GM23338 (cell line): ENCODE data around the gene SLC24A4. TPM values are rescaled to one million over a fixed set of nuclear protein-coding genes. Genes with fewer than 3 reads are reported as not detected.

Source experiments
- ATAC-seq: fragments of 200-7000 bp; cut with Tn5 transposase; 3 replicates; pipeline ENCODE4 v1.9.1; 2020
- DNase-seq: peaks from one replicate; pipeline ENCODE4 v3.0.0-alpha.2; 2015; ENCODE audit warnings: low spot score
- H2AFZ ChIP-seq: fragments of 200-600 bp; sonication (generic); 2 replicates; pipeline ENCODE4 v1.8.0; 2016; ENCODE audit warnings: antibody characterized with exemption, mild to moderate bottlenecking, moderate library complexity
- H3F3A ChIP-seq: fragments of 200-600 bp; sonication (generic); replicated peaks from 2 replicates; pipeline ENCODE4 v1.8.0; 2017; ENCODE audit warnings: antibody characterized with exemption, mixed run types, low read depth
- H3K27ac ChIP-seq: fragments of 200-600 bp; sonication (generic); 2 replicates; pipeline ENCODE4 v1.6.1; 2016; ENCODE audit warnings: low read depth
- H3K27me3 ChIP-seq: fragments of 200-600 bp; sonication (generic); 2 replicates; pipeline ENCODE4 v1.8.0; 2016; ENCODE audit warnings: mild to moderate bottlenecking, mixed run types, moderate library complexity; ENCODE audit not compliant: insufficient read depth
- H3K36me3 ChIP-seq: fragments of 200-600 bp; sonication (generic); 2 replicates; pipeline ENCODE4 v1.8.0; 2016; ENCODE audit warnings: mild to moderate bottlenecking; ENCODE audit not compliant: insufficient read depth
- H3K4me1 ChIP-seq: fragments of 200-600 bp; sonication (generic); 2 replicates; pipeline ENCODE4 v1.8.0; 2016; ENCODE audit warnings: mild to moderate bottlenecking, moderate library complexity; ENCODE audit not compliant: insufficient read depth
- H3K4me2 ChIP-seq: fragments of 200-600 bp; sonication (generic); 2 replicates; pipeline ENCODE4 v1.7.1; 2017; ENCODE audit warnings: mixed run types
- H3K4me3 ChIP-seq: fragments of 200-600 bp; sonication (generic); 2 replicates; pipeline ENCODE4 v1.6.1; 2016; ENCODE audit warnings: mixed run types
- H3K79me2 ChIP-seq: fragments of 200-600 bp; sonication (generic); replicated peaks from 2 replicates; pipeline ENCODE4 v1.8.0; 2017; ENCODE audit warnings: mild to moderate bottlenecking; ENCODE audit not compliant: insufficient read depth
- H3K9me2 ChIP-seq: fragments of 200-600 bp; sonication (generic); 2 replicates; pipeline ENCODE4 v1.8.0; 2017; ENCODE audit not compliant: insufficient read depth
- H4K20me1 ChIP-seq: fragments of 200-600 bp; sonication (generic); replicated peaks from 2 replicates; pipeline ENCODE4 v1.8.0; 2017; ENCODE audit warnings: mild to moderate bottlenecking; ENCODE audit not compliant: insufficient read depth
- H3K27ac Mint-ChIP-seq: 2 replicates; pipeline ENCODE4 v1.8.0; 2020; ENCODE audit warnings: inconsistent platforms, mild to moderate bottlenecking, moderate library complexity, mixed read lengths
- H3K27me3 Mint-ChIP-seq: 3 replicates; pipeline ENCODE4 v1.8.0; 2022; ENCODE audit warnings: low read depth, mild to moderate bottlenecking, moderate library complexity, mixed read lengths, inconsistent platforms; ENCODE audit not compliant: insufficient read depth, poor library complexity
- H3K36me3 Mint-ChIP-seq: 3 replicates; pipeline ENCODE4 v1.8.0; 2021; ENCODE audit warnings: low read depth, mild to moderate bottlenecking, inconsistent platforms, moderate library complexity, mixed read lengths
- H3K4me1 Mint-ChIP-seq: 3 replicates; pipeline ENCODE4 v1.8.0; 2020; ENCODE audit warnings: mild to moderate bottlenecking, inconsistent platforms, mixed read lengths
- H3K4me3 Mint-ChIP-seq: 3 replicates; pipeline ENCODE4 v1.8.0; 2021; ENCODE audit warnings: moderate library complexity, mild to moderate bottlenecking, inconsistent platforms, mixed read lengths
- H3K9me3 Mint-ChIP-seq: 3 replicates; pipeline ENCODE4 v1.8.0; 2020; ENCODE audit warnings: moderate library complexity, mild to moderate bottlenecking, inconsistent platforms, mixed read lengths
- CREB1 ChIP-seq: fragments of 250-450 bp; sonication (Bioruptor Pico); IDR thresholded peaks from 2 replicates; pipeline ENCODE4 v1.5.0; 2020; ENCODE audit warnings: low read depth, mild to moderate bottlenecking, moderate library complexity
- EZH2 ChIP-seq: fragments of 200-600 bp; sonication (generic); IDR thresholded peaks from one replicate; pipeline ENCODE4 v1.8.0; 2017; ENCODE audit warnings: antibody characterized with exemption, mild to moderate bottlenecking, low read depth; ENCODE audit not compliant: unreplicated experiment
- EZH2phosphoT487 ChIP-seq: fragments of 200-600 bp; sonication (generic); IDR thresholded peaks from one replicate; pipeline ENCODE4 v1.8.1; 2018; ENCODE audit warnings: antibody characterized with exemption; ENCODE audit not compliant: unreplicated experiment
- JUNB ChIP-seq: IDR thresholded peaks from one replicate; pipeline ENCODE4 v1.6.1; 2016; ENCODE audit warnings: antibody characterized with exemption; ENCODE audit not compliant: unreplicated experiment
- POLR2AphosphoS5 ChIP-seq: IDR thresholded peaks from 2 replicates; pipeline ENCODE4 v1.6.1; 2016; ENCODE audit warnings: antibody characterized with exemption, low read depth
- STAT1 ChIP-seq: IDR thresholded peaks from one replicate; pipeline ENCODE4 v1.6.1; 2016; ENCODE audit warnings: antibody characterized with exemption; ENCODE audit not compliant: unreplicated experiment
- ZNF114 ChIP-seq: fragments of 250-450 bp; sonication (Bioruptor Pico); IDR thresholded peaks from 2 replicates; pipeline ENCODE4 v1.5.0; 2020; ENCODE audit warnings: mild to moderate bottlenecking, moderate library complexity
- ZNF331 ChIP-seq: fragments of 250-450 bp; sonication (Bioruptor Pico); IDR thresholded peaks from 2 replicates; pipeline ENCODE4 v1.5.0; 2020; ENCODE audit warnings: low read depth, mild to moderate bottlenecking, moderate library complexity
- polyA plus RNA-seq: library from polyadenylated mRNA; unstranded; fragments of >200 nt; fragmentation: Nextera tagmentation; extraction: Ambion mirVana; gene quantifications from 2 replicates; pipeline ENCODE4 v1.2.1, GENCODE V29; 2016
- total RNA-seq: library from RNA; depleted of rRNA; stranded (reverse); fragments of >200 nt; shearing (Covaris generic); gene quantifications from 2 replicates; pipeline ENCODE4 v1.2.3, GENCODE V29; 2014
- TF ChIP-seq, protein P1 (sequence below): fragments of 250-450 bp; sonication (Bioruptor Pico); IDR thresholded peaks from 2 replicates; pipeline ENCODE4 v1.5.0; 2020; ENCODE audit warnings: mild to moderate bottlenecking, moderate library complexity
- TF ChIP-seq, protein P2 (sequence below): IDR thresholded peaks from one replicate; pipeline ENCODE4 v1.6.1; 2018; ENCODE audit warnings: antibody characterized with exemption; ENCODE audit not compliant: unreplicated experiment
- TF ChIP-seq, protein P3 (sequence below): IDR thresholded peaks from 2 replicates; pipeline ENCODE4 v1.6.1; 2016; ENCODE audit warnings: antibody characterized with exemption
- TF ChIP-seq, protein P4 (sequence below), 2 experiments: fragments of 200-600 bp in 1 of 2; sonication (generic) in 1 of 2; conservative IDR thresholded peaks; 2 replicates each; pipeline versions ENCODE4 v1.5.1 to v1.6.1; 2016 to 2017; ENCODE audit warnings: antibody characterized with exemption in 2 of 2, low read depth in 2 of 2, mild to moderate bottlenecking in 2 of 2, moderate library complexity in 1 of 2

The SLC24A4 gene
- total and polyA plus RNA-seq, 2 experiments from 2014 or later: 0.06 to 0.38 TPM

DNA sequence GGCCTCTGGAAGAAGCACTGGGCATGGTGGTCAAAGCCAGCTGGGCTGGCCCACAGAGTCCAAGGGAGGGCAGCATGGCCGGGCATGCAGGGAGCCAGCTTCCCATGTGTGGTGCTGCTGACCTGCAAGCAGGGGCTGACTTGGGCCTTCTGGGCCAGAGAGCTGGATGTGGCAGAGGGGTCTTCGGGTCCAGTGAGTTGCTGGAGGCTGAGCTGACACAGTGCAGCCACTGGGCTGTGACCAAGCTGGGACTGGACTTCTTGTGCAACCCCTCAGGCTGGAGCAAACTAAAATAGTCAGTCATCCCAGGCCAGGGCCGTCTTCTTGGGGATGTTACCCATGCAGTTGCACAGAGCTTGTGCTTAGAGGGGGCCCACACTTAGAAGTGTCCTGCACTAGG lies 183.3 kb downstream of the SLC24A4 start (continued):
- TF ChIP-seq, protein P1, sequence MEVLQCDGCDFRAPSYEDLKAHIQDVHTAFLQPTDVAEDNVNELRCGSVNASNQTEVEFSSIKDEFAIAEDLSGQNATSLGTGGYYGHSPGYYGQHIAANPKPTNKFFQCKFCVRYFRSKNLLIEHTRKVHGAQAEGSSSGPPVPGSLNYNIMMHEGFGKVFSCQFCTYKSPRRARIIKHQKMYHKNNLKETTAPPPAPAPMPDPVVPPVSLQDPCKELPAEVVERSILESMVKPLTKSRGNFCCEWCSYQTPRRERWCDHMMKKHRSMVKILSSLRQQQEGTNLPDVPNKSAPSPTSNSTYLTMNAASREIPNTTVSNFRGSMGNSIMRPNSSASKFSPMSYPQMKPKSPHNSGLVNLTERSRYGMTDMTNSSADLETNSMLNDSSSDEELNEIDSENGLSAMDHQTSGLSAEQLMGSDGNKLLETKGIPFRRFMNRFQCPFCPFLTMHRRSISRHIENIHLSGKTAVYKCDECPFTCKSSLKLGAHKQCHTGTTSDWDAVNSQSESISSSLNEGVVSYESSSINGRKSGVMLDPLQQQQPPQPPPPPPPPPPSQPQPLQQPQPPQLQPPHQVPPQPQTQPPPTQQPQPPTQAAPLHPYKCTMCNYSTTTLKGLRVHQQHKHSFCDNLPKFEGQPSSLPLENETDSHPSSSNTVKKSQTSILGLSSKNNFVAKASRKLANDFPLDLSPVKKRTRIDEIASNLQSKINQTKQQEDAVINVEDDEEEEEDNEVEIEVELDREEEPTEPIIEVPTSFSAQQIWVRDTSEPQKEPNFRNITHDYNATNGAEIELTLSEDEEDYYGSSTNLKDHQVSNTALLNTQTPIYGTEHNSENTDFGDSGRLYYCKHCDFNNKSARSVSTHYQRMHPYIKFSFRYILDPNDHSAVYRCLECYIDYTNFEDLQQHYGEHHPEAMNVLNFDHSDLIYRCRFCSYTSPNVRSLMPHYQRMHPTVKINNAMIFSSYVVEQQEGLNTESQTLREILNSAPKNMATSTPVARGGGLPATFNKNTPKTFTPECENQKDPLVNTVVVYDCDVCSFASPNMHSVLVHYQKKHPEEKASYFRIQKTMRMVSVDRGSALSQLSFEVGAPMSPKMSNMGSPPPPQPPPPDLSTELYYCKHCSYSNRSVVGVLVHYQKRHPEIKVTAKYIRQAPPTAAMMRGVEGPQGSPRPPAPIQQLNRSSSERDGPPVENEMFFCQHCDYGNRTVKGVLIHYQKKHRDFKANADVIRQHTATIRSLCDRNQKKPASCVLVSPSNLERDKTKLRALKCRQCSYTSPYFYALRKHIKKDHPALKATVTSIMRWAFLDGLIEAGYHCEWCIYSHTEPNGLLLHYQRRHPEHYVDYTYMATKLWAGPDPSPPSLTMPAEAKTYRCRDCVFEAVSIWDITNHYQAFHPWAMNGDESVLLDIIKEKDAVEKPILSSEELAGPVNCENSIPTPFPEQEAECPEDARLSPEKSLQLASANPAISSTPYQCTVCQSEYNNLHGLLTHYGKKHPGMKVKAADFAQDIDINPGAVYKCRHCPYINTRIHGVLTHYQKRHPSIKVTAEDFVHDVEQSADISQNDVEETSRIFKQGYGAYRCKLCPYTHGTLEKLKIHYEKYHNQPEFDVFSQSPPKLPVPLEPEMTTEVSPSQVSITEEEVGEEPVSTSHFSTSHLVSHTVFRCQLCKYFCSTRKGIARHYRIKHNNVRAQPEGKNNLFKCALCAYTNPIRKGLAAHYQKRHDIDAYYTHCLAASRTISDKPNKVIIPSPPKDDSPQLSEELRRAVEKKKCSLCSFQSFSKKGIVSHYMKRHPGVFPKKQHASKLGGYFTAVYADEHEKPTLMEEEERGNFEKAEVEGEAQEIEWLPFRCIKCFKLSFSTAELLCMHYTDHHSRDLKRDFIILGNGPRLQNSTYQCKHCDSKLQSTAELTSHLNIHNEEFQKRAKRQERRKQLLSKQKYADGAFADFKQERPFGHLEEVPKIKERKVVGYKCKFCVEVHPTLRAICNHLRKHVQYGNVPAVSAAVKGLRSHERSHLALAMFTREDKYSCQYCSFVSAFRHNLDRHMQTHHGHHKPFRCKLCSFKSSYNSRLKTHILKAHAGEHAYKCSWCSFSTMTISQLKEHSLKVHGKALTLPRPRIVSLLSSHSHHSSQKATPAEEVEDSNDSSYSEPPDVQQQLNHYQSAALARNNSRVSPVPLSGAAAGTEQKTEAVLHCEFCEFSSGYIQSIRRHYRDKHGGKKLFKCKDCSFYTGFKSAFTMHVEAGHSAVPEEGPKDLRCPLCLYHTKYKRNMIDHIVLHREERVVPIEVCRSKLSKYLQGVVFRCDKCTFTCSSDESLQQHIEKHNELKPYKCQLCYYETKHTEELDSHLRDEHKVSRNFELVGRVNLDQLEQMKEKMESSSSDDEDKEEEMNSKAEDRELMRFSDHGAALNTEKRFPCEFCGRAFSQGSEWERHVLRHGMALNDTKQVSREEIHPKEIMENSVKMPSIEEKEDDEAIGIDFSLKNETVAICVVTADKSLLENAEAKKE (CRISPR knock-in tag): no peak
- TF ChIP-seq EZH2phosphoT487 (no peak), JUNB (no peak), CREB1 (CRISPR knock-in tag) (no peak), ZNF114 (CRISPR knock-in tag) (no peak), POLR2AphosphoS5 (no peak)

DNA sequence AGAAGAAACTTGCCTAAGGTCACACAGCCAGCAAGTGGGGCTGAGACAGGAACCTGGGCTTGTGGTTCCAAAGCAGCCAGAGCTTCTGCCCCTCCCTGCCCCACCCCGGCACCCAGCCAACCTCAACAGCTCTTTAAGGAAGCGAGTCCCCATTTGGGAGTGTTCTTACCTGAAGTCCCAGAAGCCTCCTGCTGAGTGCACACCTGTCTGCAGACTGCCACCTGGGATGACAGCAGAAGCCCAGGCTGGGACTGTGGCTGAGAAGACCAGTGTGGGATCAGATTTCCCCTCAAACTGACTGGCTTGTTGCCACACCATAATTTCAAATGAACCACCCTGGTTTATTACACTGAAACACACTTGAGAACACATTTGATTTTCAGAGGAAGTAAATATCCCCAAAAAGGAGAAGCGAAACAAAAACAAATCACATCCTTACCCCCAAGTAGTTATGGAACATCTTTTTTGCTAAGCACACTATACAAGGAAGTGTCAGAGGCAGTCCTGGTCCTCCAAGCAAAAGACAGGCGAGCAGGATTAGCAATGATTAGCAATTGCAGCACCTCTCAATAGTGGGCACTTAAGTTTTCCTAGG lies 184.3 kb downstream of the SLC24A4 start:
- Histone ChIP-seq H3K4me1 (no peaks in the 10 kb centered on the region), H3K27ac (no peak overlapping the region), H3K9me2 (no peaks in the 10 kb centered on the region), H3K27me3 (peaks cover 4% of the 10 kb centered on the region; the same call in 1 of the 2 replicates), H3F3A (no peaks in the 10 kb centered on the region), H3K4me2 (no peak overlapping the region), H2AFZ (no peak overlapping the region), H3K79me2 (no peaks in the 10 kb centered on the region), H3K4me3 (no peak overlapping the region), H4K20me1 (no peaks in the 10 kb centered on the region), H3K36me3 (no peaks in the 10 kb centered on the region)
- ATAC-seq (no peak), DNase-seq (no peak)
- Mint-ChIP-seq H3K4me3 (no peak overlapping the region), H3K4me1 (peaks cover 14% of the 10 kb centered on the region), H3K27me3 (peaks cover 5% of the 10 kb centered on the region), H3K9me3 (no peaks in the 10 kb centered on the region; the same call in 2 of the 3 replicates), H3K27ac (no peak overlapping the region), H3K36me3 (no peaks in the 10 kb centered on the region)
- TF ChIP-seq, protein P2, sequence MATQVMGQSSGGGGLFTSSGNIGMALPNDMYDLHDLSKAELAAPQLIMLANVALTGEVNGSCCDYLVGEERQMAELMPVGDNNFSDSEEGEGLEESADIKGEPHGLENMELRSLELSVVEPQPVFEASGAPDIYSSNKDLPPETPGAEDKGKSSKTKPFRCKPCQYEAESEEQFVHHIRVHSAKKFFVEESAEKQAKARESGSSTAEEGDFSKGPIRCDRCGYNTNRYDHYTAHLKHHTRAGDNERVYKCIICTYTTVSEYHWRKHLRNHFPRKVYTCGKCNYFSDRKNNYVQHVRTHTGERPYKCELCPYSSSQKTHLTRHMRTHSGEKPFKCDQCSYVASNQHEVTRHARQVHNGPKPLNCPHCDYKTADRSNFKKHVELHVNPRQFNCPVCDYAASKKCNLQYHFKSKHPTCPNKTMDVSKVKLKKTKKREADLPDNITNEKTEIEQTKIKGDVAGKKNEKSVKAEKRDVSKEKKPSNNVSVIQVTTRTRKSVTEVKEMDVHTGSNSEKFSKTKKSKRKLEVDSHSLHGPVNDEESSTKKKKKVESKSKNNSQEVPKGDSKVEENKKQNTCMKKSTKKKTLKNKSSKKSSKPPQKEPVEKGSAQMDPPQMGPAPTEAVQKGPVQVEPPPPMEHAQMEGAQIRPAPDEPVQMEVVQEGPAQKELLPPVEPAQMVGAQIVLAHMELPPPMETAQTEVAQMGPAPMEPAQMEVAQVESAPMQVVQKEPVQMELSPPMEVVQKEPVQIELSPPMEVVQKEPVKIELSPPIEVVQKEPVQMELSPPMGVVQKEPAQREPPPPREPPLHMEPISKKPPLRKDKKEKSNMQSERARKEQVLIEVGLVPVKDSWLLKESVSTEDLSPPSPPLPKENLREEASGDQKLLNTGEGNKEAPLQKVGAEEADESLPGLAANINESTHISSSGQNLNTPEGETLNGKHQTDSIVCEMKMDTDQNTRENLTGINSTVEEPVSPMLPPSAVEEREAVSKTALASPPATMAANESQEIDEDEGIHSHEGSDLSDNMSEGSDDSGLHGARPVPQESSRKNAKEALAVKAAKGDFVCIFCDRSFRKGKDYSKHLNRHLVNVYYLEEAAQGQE: no peak
- no peak for TF ChIP-seq STAT1
- no peak for TF ChIP-seq ZNF331
- TF ChIP-seq EZH2: no peak
- TF ChIP-seq, protein P3, sequence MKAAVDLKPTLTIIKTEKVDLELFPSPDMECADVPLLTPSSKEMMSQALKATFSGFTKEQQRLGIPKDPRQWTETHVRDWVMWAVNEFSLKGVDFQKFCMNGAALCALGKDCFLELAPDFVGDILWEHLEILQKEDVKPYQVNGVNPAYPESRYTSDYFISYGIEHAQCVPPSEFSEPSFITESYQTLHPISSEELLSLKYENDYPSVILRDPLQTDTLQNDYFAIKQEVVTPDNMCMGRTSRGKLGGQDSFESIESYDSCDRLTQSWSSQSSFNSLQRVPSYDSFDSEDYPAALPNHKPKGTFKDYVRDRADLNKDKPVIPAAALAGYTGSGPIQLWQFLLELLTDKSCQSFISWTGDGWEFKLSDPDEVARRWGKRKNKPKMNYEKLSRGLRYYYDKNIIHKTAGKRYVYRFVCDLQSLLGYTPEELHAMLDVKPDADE: no peak
- no peak for TF ChIP-seq CREB1 (CRISPR knock-in tag)
- no peak for TF ChIP-seq ZNF114 (CRISPR knock-in tag)
- TF ChIP-seq JUNB: no peak
- TF ChIP-seq, protein P4, sequence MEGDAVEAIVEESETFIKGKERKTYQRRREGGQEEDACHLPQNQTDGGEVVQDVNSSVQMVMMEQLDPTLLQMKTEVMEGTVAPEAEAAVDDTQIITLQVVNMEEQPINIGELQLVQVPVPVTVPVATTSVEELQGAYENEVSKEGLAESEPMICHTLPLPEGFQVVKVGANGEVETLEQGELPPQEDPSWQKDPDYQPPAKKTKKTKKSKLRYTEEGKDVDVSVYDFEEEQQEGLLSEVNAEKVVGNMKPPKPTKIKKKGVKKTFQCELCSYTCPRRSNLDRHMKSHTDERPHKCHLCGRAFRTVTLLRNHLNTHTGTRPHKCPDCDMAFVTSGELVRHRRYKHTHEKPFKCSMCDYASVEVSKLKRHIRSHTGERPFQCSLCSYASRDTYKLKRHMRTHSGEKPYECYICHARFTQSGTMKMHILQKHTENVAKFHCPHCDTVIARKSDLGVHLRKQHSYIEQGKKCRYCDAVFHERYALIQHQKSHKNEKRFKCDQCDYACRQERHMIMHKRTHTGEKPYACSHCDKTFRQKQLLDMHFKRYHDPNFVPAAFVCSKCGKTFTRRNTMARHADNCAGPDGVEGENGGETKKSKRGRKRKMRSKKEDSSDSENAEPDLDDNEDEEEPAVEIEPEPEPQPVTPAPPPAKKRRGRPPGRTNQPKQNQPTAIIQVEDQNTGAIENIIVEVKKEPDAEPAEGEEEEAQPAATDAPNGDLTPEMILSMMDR (conservative IDR thresholded peaks at IDR 0.05; ENCODE audit: low read depth in 2 of 2): no peak
- no peak for TF ChIP-seq POLR2AphosphoS5
